NCI-H1092 (cell line): ENCODE results near the gene SCAMP2.

ENCODE experiments used
- DNase-seq: peaks from one replicate; lab custom pipeline; 2025; lab: John Stamatoyannopoulos, UW

The SCAMP2 gene

DNA sequence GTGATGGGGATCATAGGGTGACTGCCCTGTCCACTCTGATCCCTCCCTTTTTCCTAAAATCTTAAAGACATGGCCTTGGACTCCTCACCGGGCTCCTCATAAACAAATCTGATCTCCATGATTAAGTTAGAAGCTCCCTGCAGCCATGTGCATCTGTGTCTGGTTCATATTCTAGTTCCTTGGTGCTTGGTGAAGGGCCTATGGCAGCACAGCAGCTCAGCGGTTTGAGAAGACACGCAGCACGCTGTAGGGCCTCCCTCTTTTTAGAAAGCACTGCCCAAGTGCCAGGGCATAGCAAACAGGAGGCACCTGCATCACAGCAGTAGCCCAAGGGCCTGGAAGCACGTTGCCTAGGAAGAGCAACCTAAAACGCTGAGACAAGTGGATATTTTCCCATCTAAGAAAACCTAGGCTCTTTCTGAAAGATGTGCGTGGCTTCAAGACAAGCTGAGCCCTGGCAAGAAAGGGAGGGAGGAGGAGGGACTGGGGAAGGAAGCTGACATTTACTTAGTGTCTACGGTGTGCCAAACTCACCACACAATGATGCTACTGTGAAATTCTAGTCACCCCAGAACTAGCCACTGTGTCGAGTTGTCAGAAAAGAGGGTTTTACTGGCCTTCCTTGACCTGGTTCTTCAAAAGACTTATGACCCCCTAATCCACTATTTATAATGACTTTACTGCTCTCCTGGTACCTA, 15.3 kb downstream of the SCAMP2 start:
- DNase-seq, result no peak

DNA sequence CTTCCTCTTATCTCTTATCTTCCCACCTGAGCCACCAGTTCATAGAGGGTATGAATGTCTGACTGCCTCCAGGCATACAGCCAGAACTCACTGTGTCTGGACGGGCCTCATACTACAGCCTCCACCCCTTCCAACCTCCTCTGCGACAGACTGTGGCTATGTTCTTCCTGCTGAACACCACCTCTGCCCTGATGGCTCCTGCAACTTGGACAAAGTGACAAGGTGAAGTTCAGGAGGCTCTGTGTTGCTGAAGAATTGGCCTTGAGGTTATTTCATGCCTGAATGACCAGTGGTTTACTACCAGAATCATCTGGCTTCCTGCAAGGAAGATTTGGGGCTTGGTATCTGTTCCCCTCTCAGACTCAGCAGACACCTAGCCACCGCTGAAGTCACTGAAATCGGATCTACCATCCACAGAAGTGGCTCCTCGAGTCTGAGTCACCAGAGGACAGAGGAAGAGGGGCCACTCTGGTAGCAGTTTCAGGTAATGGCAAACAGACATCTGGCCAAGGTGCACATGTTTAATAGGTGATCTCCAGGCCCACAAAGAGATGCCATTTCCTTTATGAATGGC, 16.0 kb downstream of the SCAMP2 start:
- no peak for DNase-seq

DNA sequence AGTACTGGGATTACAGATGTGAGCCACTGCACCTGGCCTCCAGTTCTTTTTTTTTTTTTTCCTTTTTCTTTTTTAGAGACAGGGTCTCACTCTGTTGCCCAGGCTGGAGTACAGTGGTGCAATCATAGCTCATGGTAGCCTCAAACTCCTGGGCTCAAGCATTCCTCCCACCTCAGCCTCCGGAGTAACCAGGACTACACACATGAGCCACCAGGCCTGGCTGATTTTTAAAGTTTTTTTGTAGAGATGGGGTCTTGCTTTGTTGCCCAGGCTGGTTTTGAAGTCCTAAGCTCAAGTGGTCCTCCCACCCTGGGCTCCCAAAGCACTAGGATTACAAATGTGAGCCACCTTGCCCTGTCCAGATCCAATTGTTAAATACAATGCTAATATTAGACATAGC, 16.6 kb downstream of the SCAMP2 start:
- no peak for DNase-seq

DNA sequence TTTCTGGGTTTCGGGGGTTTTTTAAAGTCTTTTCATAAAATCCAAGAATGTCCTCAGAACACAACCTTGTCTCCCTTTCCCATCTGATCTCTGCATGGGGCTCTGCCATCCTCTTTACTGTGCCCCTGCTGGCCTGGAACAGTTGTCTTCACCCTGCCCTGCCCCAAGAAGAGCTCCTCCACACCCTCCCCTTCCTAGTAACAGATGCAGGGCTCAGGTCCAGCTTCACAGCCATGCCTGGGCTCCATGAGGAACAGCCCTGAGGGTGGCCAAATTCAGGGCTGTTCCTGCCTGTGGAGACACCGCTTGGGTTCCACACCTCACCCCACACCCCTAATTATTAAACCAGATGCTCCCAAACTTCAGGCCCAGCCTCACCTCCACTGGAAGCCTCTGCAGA, 17.3 kb downstream of the SCAMP2 start:
- no peak for DNase-seq

DNA sequence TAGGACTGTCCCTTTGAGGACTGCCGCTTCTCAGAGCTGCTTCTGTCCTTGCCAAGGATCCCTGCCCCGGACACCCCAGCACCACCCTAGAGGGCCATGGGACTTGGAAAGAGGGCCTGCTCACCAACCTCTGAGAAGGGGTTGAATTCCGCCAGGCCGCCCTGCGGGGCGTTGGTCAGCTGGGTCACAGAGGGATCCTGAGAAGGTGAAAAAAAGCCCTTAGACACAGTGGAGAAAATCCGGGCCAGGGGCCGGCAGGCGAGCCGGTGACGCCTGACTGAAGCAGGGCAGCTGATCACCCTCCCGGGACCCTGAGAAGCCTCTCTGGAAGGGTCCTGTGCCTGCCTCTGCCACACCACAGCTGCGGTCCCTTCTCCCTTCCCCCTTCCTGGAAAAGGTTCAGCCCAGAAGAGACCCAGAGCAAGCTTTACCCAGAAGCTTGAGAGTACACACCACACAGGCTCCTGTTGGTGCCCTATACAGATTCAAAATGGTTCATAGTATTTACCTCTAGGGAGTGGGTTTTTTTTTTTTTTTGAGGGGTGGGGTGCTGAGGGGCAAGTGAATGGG, 18.6 kb downstream of the SCAMP2 start:
- DNase-seq, result no peak

DNA sequence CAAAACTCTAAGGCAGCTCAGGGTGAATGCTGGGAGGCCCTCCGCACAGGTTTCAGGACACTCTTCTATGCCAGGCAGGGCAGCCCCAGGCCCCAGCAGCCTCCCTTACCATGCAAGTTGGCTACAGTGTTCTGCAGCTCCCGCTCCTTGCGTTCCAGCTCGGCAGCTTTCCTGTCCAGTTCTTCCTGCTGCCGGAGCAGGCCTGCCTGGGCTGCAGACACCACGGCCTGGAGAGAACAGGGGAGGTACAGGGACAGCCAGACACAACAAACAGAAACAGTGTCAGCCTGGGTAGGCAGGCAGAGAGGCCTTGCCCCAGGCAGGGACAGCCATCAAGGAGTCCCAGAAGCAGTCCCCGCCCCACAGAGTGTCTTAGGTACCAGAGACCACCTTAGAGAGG, 21.2 kb downstream of the SCAMP2 start:
- DNase-seq, result no peak

DNA sequence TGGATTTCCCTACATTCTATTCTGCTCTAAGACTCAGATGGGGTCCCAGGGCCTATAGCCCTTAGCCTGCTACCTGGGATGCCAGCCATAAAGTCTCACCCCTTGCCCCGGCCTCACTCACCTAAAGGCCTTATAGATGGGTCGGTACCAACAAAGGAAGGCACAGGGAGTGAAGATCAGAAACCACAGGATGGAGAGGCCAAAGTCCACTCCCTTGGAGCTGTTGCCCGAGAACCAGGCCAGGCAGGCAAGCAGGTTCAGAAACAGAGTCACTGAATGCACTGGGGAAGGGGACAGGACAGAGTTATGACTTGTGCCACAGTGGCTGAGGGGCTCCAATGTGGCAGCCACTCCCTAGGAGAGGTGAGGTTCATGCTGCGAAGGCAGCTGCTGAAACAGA, 22.8 kb downstream of the SCAMP2 start:
- DNase-seq, result no peak

DNA sequence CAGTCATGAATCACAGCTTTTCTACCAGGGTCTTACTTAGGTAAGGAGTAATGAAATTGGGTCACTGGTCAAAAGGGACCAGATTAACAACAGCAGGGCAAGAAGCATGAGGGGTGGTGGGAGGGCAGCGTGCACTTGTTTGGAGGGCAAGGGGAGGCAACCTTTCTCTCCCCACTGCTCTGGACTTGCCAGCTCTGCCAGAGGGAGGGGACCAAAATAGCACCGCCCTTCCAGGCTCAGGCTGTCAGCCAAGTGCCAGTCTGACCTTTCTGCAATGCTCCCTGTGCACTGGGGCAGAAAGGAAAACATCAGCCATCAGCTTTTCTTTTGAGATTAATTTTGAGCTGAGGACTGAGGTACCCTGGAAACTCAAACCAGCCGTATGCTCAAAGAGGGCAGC, 25.7 kb downstream of the SCAMP2 start:
- DNase-seq, result no peak

DNA sequence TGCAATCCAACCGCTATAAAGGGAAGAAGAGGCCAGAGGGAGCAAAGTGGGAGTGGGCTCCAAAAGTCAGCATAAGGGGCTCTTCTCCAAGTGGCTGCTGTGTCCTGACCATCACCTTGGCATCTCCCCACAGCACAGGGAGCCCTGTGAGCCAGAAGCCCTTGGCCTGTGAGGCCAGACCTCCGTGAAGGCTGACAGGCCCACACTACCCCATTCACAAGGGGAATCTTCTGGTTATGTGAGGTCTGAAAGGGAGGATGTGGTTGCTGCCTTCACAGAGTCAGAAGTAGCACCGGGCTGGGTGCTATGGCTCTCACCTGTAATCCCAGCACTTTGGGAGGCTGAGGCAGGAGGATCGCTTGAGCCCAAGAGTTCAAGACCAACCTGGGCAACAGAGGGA, 27.6 kb downstream of the SCAMP2 start:
- no peak for DNase-seq

DNA sequence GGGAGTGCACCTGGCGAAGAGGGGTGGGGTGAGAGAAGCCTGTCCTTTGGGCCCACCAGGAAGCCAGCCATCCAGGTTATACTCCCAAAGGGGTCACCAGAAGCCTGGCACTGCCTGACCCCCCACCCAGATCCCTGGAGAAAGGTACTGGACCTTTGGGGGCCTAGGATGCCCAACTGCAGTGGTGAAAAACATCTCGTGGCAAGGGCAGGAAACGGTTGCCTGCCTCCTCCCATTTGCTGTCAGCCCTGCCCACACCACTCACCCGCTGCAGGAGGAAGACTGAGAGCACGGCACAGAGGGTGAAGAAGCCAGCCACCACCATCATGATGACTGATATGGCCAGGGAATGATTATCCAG, 28.0 kb downstream of the SCAMP2 start:
- DNase-seq, result no peak

DNA sequence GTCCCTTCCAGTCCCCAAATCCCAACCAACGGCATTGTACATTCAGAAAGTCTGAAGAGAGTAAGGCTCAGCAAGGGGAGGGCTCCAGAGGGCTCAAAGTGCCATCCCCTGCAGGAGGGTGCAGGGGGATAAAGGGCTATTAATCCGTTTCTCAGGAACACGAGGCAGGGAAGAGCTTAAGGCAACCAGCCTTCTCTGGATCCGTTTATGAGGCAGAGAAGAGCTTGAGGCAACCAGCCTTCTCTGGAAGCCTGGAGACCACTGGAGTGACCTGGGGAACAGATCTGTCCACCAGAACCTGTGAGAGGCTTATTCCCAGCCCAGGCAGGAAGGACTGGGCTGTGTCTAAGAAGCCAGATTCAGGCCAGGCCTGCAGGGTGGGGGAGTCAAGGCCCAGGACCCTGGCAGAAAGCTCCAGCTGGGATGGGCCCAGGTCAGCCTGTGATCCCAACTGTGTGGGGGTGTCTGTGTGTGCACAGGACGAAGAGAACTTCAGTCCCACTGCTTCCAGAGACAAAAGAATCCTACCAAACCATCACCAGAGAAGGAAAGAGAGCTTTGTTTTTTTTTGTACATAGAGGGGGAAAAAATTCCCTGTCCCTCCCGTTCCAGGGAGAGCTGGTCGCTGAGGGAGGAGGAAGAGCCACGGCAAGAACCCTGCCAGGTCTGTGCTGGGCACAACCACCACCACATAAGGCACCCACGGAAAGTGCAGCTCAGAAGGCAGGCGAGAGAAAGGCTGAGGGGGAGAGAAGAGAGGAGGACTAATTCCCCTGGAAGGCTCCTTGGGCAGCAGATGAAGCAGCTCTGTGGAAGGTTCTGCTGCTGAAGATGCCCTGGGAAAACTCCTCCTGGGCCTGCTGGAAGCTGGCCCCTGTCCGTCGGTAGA, 28.6 kb downstream of the SCAMP2 start:
- no peak for DNase-seq

DNA sequence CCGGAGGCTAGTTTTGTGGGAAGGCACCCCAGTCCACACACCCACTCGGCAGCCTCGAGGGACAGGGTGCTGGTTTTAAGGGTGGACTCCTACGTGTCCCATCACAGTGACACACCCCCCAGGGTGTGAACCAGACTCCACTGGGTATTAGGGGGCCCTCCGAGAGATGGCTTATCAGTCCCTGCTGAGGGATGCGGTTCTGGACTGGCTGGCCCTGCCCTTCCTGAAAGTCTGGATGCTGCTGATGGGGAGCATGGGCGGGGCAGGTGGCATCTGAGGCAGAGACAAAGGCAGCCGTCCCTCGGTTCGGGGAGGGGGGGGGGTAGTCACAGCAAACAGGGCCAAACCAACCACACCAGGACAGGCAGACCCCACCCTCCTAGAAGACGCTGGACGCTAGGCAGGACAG, 29.3 kb downstream of the SCAMP2 start:
- no peak for DNase-seq

DNA sequence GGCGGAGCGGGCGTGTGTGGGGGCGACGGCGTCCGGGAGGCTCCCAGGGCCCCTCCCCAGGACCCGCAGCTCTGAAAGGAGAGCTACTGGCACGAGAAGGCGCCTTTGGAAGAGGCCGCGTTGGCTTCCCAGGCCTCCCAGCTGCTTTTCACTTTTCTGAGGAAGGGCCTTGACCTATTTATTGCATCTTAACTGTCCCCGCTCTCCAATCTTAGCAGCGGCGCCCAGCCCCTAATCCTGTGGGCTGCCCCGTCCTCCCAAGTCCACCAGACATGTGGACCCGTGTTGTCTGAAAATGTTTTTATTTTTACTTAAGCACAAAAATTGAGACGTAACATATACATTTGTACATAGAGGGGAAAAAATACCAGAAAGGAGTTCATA, 29.7 kb downstream of the SCAMP2 start:
- DNase-seq, result no peak

DNA sequence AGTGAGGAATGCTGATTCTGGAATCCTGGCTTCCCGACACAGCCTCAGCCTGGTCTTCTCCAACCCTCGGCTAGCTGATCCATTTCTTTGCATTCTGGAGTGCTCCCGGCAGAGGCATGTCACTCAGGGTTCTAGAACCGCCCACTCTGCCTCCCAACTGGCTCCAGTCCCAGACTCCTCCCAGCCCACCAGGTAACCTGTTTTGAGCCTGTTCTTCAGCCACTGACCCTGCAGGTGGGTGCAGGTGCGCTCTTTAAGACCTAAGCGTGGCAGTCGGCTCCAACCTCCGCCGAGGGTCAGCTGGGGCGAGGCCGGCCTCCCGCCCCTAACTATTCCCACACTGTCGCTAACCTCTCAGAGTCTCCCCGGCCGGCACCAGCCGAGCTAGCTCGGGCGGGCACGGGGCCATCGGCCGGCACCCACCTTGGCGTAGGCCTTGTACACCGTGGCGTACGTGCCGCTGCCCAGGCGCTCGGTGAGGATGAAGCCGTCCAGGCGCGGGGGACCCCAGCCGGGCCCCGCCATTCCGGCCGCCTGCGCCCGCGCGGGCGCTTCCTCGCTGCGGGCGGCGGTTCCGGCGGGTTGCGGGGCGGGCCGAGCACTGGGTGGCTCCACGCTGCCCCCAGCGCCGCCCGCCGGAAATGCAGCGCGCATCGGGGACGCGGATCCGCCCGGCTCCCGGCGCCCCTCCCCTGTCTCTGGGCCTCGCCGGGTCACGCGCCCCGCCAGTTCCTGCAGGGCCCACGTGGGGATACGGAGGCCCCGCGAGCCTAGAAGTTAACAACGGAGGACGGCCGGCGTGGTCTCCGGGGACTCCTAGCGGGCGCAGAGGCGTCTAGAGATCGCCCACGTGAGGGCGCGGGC, 30.4 kb downstream of the SCAMP2 start, which contains the start of gene ULK3:
Gene ULK3 (minus strand): TSS at position 576 of the 864 bp plus-strand sequence. CDS start 51 bp downstream, at position 525.
- peak; percentile 72 for DNase-seq

DNA sequence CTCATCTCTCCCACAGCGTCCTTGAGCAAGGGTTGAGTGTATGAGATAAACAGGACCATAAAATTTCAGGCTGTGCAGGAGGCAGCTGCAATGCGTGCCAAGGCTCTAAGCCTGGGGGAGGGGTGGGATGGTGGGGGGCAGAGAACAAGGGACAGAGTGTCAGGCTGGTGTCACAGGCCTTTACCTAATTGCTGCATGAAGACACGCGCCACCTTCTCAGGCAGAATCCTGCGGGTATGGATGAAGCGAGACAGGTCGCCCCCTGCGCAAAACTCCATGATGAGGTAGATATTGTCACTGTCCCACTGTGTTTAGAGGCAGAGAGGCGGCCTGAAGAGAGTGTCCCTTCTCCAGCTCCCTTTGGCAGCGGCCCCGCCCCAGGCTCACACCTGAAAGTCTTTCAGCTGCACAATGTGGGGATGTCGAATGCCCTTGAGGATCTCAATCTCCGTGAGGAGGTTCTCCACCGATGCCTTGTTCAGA, 31.2 kb downstream of the SCAMP2 start:
- no peak for DNase-seq

DNA sequence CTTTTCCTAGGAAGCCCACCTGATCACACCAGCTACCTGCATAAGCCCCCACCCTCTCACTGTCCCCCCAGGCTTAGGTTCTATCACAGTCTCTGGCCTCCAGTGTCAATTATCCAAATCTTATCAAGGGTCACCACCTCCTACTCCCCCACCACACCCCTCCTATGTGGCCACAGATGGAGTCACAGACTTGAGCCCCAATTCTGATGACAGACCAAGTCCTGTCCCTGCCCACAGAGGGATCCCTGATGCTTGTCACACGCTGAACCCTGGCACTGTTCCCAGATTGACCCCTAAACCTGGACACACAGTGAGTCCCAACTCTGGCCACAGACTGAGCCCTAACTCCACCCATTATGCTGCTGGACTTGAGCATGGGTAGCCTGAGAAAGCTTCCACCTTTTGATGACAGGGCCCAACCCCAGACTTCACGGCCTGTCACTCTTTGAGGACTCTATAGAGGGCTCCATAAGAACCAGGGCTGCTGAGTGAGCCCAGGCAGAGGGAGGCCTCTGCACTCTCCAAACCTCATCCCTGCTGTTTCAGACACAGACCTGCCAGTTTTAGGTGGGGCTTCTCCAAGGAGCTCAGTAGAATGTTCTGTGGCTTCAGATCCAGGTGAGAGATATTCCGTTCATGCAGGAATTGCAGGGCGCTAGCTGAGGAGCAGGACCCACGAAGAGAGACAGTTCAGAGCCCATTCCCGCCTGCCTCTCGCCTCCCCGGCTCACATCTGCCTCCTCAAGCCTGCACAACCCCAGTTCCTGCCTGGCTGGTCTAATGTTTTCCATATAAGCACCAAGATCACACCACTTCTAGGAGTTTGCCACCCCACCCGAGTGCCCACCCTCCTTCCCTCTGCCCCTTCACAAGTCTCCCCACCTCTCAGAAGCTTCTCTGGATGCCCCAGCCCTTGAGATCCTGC, 32.1 kb downstream of the SCAMP2 start:
- no peak for DNase-seq

DNA sequence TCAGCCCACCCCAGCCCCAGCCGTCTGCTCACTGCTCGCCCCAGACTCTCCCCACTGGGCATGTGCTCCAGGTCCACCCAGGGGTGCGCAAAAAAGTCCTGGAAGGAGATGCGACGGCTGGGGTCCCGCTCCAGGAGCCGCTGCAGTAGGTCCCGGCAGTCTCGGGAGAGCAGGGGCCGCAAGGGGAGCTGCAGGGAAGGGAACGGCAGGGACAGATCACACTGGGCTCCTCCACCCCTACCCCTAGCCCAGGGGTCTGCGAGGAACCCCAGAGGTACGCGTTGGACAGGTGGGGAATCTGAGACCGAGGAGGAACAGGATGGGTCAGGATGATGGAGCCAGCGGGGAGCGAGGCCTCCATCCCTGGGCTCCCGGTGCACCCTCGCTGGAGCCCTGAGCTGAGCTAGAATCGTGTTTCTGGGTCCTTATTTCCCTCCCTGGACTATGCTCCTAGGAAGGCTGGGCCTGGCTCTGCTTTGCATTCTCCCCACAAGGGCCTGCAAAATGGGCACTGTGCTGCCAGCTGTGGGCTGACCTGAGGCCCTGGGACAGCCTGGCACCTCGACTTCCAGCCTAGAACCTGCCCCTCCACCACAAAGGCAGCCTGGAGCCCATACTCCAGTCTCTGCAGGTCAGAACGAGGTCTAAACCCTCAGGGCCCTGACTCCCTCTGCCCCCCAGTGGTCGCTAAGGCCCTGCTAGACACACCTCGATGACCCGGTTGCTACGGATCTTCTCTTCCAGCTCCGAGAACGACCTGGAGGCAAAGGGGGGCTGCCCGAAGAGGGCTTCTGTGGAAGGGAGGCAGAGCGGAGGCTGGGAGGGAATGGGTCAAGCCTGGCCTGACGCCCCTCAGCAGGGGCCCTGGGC, 33.4 kb downstream of the SCAMP2 start:
- no peak for DNase-seq

DNA sequence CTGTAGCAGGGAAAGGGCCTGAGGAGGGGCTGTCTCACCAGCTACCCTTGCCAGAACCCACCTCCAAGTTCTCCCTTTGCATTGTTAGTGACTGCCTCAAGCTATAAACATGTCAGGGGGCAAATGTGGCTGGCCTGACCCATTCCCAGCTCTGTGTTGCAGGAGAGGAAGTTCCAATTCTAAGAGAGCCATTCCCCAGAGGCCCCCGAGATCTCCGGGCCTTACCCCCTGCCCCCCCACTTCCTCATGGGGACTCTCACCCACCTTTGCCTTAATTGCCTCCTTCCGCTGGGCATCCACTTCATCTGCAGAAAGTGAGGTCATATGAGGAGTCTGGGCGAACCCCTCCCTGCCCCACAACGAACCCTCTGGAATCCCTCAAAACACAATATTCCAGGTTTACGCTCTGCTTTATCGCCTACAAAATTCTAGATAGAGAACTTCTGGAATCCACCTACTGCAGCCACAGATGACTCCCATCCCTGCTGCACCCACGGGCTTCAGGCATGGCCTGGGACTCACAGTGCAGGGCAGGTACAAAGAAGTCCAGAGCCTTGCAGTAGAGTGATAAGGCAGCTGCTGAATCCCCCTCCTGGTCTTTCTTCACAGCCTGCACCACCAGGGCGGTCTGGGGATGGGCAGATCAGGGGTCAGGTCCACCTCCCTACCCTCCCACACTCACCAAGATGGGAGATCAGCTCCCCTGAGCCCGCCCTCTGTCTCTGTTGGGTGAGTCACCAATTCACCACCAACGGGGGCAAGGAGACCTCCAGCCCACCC, 34.2 kb downstream of the SCAMP2 start:
- DNase-seq, result no peak

DNA sequence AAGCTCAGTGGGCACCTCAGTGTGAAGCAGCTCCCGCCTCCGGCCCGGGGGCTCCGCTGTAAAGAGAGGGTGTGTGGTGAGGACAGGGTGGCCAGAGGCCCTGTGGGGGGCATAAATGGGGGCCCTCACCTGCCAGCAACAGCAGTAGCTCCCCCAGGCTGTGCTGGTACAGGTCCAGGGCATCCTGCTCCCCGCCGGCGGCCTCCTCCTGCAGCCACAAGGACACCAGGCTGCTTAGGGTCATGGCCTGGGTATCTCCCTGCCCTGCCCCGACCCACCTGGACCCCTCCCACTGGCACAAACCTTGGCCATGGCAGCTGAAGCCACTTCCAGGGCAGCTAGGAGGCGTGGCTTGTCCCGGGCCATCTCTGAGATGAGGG, 35.0 kb downstream of the SCAMP2 start:
- DNase-seq, result no peak
